ENCODE results near the gene MYT1.

GRCh38 chr20:64198347-64198746, 34.1 kb downstream of the MYT1 start:
- no peak for TF ChIP-seq TAF1 (IDR thresholded peaks at IDR 0.05; ENCODE audit: borderline replicate concordance, low read depth, low read length)
- no peak for TF ChIP-seq CTCF (IDR thresholded peaks at IDR 0.05)
- no peak for TF ChIP-seq EZH2phosphoT487 (IDR thresholded peaks at IDR 0.05; ENCODE audit: borderline replicate concordance, low read depth)
- TF ChIP-seq CHD2 (IDR thresholded peaks at IDR 0.05; ENCODE audit: low read length, partially characterized antibody), result no peak
- TF ChIP-seq REST (IDR thresholded peaks at IDR 0.05; ENCODE audit: low read depth, low read length), result no peak
- TF ChIP-seq EP300 (IDR thresholded peaks at IDR 0.05; ENCODE audit: borderline replicate concordance in 1 of 2, low read depth in 1 of 2, low read length in 1 of 2), result no peak
- no peak for TF ChIP-seq USF2 (IDR thresholded peaks at IDR 0.05; ENCODE audit: borderline replicate concordance, low read depth, low read length)
- TF ChIP-seq RCOR1 (IDR thresholded peaks at IDR 0.05; ENCODE audit: low read length), result no peak
- TF ChIP-seq PBX3 (IDR thresholded peaks at IDR 0.05), result no peak
- TF ChIP-seq, protein P1, sequence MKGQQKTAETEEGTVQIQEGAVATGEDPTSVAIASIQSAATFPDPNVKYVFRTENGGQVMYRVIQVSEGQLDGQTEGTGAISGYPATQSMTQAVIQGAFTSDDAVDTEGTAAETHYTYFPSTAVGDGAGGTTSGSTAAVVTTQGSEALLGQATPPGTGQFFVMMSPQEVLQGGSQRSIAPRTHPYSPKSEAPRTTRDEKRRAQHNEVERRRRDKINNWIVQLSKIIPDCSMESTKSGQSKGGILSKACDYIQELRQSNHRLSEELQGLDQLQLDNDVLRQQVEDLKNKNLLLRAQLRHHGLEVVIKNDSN (IDR thresholded peaks at IDR 0.05; ENCODE audit: borderline replicate concordance, low read depth), result no peak
- TF ChIP-seq, protein P2, sequence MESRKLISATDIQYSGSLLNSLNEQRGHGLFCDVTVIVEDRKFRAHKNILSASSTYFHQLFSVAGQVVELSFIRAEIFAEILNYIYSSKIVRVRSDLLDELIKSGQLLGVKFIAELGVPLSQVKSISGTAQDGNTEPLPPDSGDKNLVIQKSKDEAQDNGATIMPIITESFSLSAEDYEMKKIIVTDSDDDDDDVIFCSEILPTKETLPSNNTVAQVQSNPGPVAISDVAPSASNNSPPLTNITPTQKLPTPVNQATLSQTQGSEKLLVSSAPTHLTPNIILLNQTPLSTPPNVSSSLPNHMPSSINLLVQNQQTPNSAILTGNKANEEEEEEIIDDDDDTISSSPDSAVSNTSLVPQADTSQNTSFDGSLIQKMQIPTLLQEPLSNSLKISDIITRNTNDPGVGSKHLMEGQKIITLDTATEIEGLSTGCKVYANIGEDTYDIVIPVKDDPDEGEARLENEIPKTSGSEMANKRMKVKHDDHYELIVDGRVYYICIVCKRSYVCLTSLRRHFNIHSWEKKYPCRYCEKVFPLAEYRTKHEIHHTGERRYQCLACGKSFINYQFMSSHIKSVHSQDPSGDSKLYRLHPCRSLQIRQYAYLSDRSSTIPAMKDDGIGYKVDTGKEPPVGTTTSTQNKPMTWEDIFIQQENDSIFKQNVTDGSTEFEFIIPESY (IDR thresholded peaks at IDR 0.05; ENCODE audit: borderline replicate concordance, low read depth), result no peak
- TF ChIP-seq RFX5 (IDR thresholded peaks at IDR 0.05; ENCODE audit: low read length), result no peak
- TF ChIP-seq RAD21 (IDR thresholded peaks at IDR 0.05; ENCODE audit: low read length), result no peak
- no peak for TF ChIP-seq SIN3A (IDR thresholded peaks at IDR 0.05; ENCODE audit: borderline replicate concordance, low read depth, low read length)
